ENCODE data around the gene SPATA46. TPM values are rescaled to one million over a fixed set of nuclear protein-coding genes. Genes with fewer than 3 reads are reported as not detected.

The SPATA46 gene
- total and polyA plus RNA-seq, 9 of the 15 experiments (the other 6 are each of a cell fraction or from before 2014, with no cell fraction given) = 0.04 to 0.11 TPM; not detected in 7

DNA sequence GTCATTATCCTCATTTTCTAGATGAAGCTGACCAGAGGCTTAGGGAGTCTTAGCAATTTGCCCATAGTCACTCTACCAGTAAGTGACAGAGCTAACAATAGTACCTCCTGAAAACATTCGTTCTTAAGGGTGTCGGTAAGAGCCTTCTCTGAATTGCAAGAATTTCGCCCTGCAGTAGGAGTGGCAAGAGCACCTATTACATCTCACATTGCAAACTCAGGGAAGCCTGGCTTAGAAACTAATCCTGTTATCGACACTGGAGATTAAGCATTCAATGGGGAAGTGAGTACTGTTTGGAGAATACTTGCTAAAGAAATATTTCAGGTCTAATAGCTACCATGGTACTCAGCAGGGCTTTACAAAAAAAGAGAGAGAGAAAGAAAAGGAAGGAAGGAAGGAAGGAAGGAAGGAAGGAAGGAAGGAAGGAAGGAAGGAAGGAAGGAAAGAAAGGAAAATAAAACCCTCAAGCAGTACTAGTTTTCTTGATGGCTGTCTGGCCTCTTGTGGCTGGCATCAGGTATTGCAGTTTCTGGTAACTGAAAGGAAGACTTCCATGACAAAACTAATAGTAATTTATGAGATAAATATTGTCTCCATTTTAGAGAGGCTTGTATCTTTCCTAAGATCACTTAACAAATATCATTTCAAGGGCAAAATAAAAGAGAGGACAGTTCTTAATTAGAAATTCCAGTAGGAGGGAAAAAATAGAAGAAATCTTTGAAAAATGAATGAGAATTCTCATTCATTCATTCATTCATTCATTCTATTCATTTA is 15.3 kb upstream of the SPATA46 start (continued):
- TF ChIP-seq NBN (IDR thresholded peaks at IDR 0.05; ENCODE audit: low read depth) = peak; percentile 88
- TF ChIP-seq LCOR (CRISPR knock-in tag; IDR thresholded peaks at IDR 0.05) = peak; percentile 54; the same call in 1 of the 2 replicates
- no peak for TF ChIP-seq RAD51 (IDR thresholded peaks at IDR 0.05; ENCODE audit: borderline replicate concordance, low read depth)
- peak; percentile 92 for TF ChIP-seq PCBP2 (IDR thresholded peaks at IDR 0.05; ENCODE audit: low read depth, low read length, poor library complexity, severe bottlenecking)
- TF ChIP-seq, protein P1, sequence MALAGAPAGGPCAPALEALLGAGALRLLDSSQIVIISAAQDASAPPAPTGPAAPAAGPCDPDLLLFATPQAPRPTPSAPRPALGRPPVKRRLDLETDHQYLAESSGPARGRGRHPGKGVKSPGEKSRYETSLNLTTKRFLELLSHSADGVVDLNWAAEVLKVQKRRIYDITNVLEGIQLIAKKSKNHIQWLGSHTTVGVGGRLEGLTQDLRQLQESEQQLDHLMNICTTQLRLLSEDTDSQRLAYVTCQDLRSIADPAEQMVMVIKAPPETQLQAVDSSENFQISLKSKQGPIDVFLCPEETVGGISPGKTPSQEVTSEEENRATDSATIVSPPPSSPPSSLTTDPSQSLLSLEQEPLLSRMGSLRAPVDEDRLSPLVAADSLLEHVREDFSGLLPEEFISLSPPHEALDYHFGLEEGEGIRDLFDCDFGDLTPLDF (CRISPR knock-in tag; IDR thresholded peaks at IDR 0.05) = no peak
- TF ChIP-seq, protein P2, sequence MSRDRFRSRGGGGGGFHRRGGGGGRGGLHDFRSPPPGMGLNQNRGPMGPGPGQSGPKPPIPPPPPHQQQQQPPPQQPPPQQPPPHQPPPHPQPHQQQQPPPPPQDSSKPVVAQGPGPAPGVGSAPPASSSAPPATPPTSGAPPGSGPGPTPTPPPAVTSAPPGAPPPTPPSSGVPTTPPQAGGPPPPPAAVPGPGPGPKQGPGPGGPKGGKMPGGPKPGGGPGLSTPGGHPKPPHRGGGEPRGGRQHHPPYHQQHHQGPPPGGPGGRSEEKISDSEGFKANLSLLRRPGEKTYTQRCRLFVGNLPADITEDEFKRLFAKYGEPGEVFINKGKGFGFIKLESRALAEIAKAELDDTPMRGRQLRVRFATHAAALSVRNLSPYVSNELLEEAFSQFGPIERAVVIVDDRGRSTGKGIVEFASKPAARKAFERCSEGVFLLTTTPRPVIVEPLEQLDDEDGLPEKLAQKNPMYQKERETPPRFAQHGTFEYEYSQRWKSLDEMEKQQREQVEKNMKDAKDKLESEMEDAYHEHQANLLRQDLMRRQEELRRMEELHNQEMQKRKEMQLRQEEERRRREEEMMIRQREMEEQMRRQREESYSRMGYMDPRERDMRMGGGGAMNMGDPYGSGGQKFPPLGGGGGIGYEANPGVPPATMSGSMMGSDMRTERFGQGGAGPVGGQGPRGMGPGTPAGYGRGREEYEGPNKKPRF (IDR thresholded peaks at IDR 0.05; ENCODE audit: low read depth, low read length) = no peak
- TF ChIP-seq, protein P3, sequence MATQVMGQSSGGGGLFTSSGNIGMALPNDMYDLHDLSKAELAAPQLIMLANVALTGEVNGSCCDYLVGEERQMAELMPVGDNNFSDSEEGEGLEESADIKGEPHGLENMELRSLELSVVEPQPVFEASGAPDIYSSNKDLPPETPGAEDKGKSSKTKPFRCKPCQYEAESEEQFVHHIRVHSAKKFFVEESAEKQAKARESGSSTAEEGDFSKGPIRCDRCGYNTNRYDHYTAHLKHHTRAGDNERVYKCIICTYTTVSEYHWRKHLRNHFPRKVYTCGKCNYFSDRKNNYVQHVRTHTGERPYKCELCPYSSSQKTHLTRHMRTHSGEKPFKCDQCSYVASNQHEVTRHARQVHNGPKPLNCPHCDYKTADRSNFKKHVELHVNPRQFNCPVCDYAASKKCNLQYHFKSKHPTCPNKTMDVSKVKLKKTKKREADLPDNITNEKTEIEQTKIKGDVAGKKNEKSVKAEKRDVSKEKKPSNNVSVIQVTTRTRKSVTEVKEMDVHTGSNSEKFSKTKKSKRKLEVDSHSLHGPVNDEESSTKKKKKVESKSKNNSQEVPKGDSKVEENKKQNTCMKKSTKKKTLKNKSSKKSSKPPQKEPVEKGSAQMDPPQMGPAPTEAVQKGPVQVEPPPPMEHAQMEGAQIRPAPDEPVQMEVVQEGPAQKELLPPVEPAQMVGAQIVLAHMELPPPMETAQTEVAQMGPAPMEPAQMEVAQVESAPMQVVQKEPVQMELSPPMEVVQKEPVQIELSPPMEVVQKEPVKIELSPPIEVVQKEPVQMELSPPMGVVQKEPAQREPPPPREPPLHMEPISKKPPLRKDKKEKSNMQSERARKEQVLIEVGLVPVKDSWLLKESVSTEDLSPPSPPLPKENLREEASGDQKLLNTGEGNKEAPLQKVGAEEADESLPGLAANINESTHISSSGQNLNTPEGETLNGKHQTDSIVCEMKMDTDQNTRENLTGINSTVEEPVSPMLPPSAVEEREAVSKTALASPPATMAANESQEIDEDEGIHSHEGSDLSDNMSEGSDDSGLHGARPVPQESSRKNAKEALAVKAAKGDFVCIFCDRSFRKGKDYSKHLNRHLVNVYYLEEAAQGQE (IDR thresholded peaks at IDR 0.05; ENCODE audit: borderline replicate concordance) = peak; percentile 77
- TF ChIP-seq, protein P3 (CRISPR knock-in tag; IDR thresholded peaks at IDR 0.05; ENCODE audit: low read depth) = no peak
- TF ChIP-seq CC2D1A (IDR thresholded peaks at IDR 0.05) = peak; percentile 93
- TF ChIP-seq ZC3H8 (IDR thresholded peaks at IDR 0.05) = peak; percentile 62; the same call in 1 of the 2 replicates
- no peak for TF ChIP-seq PHTF2 (CRISPR knock-in tag; IDR thresholded peaks at IDR 0.05)
- TF ChIP-seq, protein P4, sequence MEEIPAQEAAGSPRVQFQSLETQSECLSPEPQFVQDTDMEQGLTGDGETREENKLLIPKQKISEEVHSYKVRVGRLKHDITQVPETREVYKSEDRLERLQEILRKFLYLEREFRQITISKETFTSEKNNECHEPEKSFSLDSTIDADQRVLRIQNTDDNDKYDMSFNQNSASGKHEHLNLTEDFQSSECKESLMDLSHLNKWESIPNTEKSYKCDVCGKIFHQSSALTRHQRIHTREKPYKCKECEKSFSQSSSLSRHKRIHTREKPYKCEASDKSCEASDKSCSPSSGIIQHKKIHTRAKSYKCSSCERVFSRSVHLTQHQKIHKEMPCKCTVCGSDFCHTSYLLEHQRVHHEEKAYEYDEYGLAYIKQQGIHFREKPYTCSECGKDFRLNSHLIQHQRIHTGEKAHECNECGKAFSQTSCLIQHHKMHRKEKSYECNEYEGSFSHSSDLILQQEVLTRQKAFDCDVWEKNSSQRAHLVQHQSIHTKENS (CRISPR knock-in tag; IDR thresholded peaks at IDR 0.05) = no peak
